ENCODE results near the gene NCOA1. TPM values are rescaled to one million over a fixed set of nuclear protein-coding genes. Genes with fewer than 3 reads are reported as not detected.

Gene NCOA1
- total and polyA plus RNA-seq, 2 experiments from 2014 or later: 6.7 to 9.1 TPM

DNA sequence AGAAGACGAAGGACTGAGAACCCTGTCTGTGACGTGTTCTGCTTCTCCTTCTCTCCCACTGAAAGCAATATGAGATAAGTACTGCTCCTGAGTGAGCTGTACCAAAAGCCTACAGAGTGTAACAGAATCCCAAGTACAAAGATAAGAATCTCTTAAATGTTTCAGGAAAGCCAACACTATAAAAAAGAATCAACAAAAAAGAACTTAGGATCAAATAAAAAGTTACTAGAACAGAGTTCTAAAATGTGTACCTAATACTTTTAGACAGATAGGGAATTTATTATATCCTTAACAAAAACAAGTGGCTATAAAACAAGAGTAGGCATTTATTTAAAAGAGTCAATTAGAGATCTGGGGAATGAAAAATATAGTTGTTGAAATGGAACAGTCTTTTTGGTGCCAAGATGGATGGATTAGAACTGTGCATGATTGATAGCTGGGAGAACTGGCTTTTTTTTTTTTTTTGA lies 49.0 kb downstream of the NCOA1 start:
- Histone ChIP-seq H3K27me3 (no peaks in the 10 kb centered on the region), H3K4me3 (no peak overlapping the region), H3K9me3 (ENCODE audit: low read depth) (no peaks in the 10 kb centered on the region), H3K27ac (no peak overlapping the region), H3K36me3 (no peaks in the 10 kb centered on the region), H3K4me1 (ENCODE audit: low read depth) (no peaks in the 10 kb centered on the region)
- TF ChIP-seq, protein P1, sequence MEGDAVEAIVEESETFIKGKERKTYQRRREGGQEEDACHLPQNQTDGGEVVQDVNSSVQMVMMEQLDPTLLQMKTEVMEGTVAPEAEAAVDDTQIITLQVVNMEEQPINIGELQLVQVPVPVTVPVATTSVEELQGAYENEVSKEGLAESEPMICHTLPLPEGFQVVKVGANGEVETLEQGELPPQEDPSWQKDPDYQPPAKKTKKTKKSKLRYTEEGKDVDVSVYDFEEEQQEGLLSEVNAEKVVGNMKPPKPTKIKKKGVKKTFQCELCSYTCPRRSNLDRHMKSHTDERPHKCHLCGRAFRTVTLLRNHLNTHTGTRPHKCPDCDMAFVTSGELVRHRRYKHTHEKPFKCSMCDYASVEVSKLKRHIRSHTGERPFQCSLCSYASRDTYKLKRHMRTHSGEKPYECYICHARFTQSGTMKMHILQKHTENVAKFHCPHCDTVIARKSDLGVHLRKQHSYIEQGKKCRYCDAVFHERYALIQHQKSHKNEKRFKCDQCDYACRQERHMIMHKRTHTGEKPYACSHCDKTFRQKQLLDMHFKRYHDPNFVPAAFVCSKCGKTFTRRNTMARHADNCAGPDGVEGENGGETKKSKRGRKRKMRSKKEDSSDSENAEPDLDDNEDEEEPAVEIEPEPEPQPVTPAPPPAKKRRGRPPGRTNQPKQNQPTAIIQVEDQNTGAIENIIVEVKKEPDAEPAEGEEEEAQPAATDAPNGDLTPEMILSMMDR (IDR thresholded peaks at IDR 0.05; ENCODE audit: low read depth, low read length): no peak
- no peak for DNase-seq (ENCODE audit: low read depth in 1 of 2, low spot score in 1 of 2)

DNA sequence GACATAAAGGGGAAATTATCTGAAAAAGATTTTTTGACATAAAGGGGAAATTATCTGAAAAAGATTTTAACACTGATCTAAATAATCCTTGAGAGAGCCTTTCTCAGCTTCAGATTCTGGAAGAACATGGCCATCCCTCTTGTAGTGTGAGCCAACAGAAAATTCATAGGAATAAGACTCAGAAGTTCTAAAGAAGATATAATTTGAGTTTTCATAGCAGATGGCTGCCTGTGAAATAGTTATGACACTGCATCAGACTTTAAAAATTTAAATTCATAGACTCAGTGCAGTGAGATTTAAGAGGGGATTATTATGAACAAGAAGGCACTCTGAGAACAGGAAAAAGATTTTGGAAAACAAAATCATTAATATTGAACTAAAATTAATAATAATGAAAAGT lies 50.6 kb downstream of the NCOA1 start:
- TF ChIP-seq, protein P1 (IDR thresholded peaks at IDR 0.05; ENCODE audit: low read depth, low read length): no peak
- DNase-seq (ENCODE audit: low read depth in 1 of 2, low spot score in 1 of 2): no peak
- Histone ChIP-seq H3K27me3 (no peaks in the 10 kb centered on the region), H3K9me3 (ENCODE audit: low read depth) (no peaks in the 10 kb centered on the region), H3K4me3 (no peak overlapping the region), H3K27ac (no peak overlapping the region), H3K36me3 (no peaks in the 10 kb centered on the region), H3K4me1 (ENCODE audit: low read depth) (no peaks in the 10 kb centered on the region)

DNA sequence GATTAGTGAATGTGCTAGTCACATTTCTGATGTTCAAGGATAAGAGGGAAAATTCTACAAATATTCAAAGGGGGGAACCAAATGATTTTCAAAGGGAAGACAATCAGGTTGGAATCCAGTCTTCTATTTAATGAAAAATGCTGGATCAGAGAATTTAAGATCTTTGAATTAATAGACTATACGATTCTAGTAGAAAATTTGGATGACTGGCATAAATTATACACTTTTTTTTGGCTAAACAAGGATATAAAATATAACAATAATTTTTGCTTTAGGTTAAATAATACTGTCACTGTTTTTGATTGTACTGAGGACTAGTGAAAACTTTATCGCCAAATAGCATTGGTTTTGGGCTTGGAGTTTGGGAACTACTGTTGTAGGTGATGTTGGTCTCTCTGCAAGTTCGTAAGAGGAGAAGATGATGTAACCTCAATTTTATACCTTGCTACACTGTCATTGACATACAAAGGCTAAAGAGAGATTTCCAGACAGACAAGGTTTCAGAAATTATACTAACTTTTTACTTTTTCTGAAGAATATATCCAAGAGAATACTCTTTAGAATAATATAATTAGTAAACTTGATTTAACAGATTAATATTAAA lies 51.3 kb downstream of the NCOA1 start:
- Histone ChIP-seq H3K4me3 (no peak overlapping the region), H3K27ac (no peak overlapping the region), H3K4me1 (ENCODE audit: low read depth) (no peaks in the 10 kb centered on the region), H3K27me3 (no peaks in the 10 kb centered on the region), H3K9me3 (ENCODE audit: low read depth) (no peaks in the 10 kb centered on the region), H3K36me3 (no peaks in the 10 kb centered on the region)
- TF ChIP-seq, protein P1 (IDR thresholded peaks at IDR 0.05; ENCODE audit: low read depth, low read length): no peak
- DNase-seq (ENCODE audit: low read depth in 1 of 2, low spot score in 1 of 2): no peak

DNA sequence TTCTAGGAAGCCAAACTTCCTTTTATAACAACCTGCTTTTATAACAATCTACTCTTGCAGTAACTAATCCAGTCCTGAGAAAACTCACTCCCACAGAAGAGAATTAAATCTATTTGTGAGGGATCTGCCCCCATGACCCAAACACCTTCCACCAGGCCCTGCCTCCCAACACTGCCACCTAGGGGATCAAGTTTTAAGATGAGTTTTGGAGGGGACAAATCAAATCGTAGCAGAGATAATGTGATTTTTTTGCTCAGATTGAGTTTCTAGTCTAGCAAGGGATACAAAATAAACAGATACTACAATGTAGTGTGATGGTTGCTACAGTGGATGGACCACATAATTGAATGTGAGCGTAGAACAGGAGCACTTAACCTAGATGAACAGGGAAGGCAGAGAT lies 52.2 kb downstream of the NCOA1 start:
- Histone ChIP-seq H3K9me3 (ENCODE audit: low read depth) (no peaks in the 10 kb centered on the region), H3K4me1 (ENCODE audit: low read depth) (no peaks in the 10 kb centered on the region), H3K27ac (no peak overlapping the region), H3K4me3 (no peak overlapping the region), H3K27me3 (no peaks in the 10 kb centered on the region), H3K36me3 (no peaks in the 10 kb centered on the region)
- TF ChIP-seq, protein P1 (IDR thresholded peaks at IDR 0.05; ENCODE audit: low read depth, low read length): peak; percentile 15
- DNase-seq (ENCODE audit: low read depth in 1 of 2, low spot score in 1 of 2): no peak

DNA sequence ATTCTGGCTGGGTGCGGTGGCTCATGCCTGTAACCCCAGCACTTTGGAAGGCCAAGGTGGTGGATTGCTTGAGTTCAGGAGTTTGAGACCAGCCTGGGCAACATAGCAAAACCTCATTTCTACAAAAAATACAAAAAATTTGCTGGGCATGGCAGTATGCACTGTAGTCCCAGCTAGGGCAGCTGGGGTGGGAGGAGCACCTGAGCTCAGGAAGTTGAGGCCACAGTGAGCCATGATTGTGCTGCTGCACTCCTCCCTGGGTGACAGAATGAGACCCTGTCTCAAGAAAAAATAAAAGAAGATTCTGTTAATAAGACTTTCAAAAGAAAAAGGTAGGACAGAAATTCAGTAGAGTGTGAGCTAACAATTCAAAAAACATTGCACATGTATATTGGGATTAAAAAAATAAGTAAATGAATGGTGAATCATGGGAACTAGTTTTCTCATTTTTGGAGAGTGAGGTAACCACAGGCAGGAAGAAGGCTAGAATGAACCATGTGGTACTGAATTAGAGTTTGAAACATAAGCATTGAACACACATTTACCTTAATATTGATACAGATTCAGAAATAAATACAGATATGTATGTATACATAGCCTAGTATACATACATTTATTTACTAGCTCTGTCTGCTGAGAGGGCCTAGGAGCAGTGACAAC lies 53.5 kb downstream of the NCOA1 start:
- Histone ChIP-seq H3K36me3 (no peaks in the 10 kb centered on the region), H3K27ac (no peak overlapping the region), H3K4me1 (ENCODE audit: low read depth) (no peaks in the 10 kb centered on the region), H3K4me3 (no peak overlapping the region), H3K9me3 (ENCODE audit: low read depth) (no peaks in the 10 kb centered on the region), H3K27me3 (no peaks in the 10 kb centered on the region)
- TF ChIP-seq, protein P1 (IDR thresholded peaks at IDR 0.05; ENCODE audit: low read depth, low read length): no peak
- no peak for DNase-seq (ENCODE audit: low read depth in 1 of 2, low spot score in 1 of 2)

Data from cardiac muscle cell (in vitro differentiated cells and primary cell).